NOMO-1 treated with dmso at 0.1 percent for 144 hours (cell line): Measurements from ENCODE around the gene ZNF385B.
"Not testable (repeated sequence)": the region's sequence is repeated elsewhere in the genome, so short reads cannot be mapped to it uniquely, and the experiment has no call there.

Experiments
- DNase-seq: peaks from one replicate; lab custom pipeline; 2025; ENCODE audit not compliant: unreplicated experiment; lab: John Stamatoyannopoulos, UW

The ZNF385B gene

GRCh38 chr2:179802051-179802882, 59.1 kb downstream of the ZNF385B start:
- no peak for DNase-seq

- DNase-seq, result no peak
Measured at GRCh38 chr2:179800776-179801175, 60.6 kb downstream of the ZNF385B start.

DNA sequence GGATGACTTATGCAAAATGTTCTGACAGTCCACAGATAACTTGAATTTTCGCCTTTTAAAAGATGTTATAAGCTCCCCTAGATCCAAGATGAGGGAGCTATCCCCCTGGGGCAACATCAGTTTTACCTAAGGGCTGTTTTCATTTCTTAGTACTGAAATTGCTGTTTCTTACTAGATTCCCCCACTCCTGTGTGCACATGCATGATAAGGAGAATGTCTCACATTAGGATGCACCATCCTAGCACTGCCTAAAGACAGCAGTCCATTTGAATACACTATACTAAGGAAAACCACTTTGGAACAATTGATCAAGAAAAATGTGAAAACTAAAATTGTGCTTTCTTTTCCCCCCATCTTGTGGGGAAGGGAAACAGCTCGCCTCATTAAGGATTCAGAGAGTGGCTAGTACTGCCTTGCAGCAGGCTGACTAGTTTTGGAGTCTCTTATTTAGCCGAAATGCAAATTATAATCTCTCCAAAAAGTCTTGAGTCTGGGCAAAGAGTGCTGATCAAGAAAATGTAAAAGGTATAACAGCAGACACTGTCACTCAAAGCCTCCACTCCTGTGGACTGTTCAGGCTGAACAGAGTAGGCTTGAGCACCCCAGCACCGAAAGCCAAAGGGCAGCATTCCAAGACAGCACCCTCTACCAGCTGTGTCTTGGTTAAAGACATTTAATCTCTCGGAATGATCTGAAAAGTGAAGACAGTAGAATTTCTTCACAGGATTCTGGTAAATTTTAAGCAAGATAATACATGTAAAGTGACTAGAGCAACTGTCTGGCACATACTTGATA, 65.0 kb downstream of the ZNF385B start:
- no peak for DNase-seq

DNA sequence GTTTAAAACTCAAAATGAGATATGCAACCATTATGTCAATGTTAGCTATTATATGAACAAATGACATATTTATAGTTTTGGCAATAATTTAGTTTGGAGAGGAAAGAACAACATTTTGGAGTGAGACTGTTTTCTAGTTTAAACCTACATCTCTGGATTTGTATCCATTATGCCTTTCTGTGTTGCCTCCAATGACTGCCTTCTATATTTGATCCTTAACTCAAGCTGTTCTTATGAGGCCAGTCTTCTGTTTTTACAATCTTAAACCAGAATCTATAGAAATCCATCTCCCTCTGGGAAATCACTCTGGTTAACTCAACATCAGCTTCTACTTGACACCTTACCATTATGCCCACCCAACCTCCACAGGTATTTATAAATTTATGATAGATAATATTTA, 67.5 kb downstream of the ZNF385B start:
- DNase-seq, result no peak

DNA sequence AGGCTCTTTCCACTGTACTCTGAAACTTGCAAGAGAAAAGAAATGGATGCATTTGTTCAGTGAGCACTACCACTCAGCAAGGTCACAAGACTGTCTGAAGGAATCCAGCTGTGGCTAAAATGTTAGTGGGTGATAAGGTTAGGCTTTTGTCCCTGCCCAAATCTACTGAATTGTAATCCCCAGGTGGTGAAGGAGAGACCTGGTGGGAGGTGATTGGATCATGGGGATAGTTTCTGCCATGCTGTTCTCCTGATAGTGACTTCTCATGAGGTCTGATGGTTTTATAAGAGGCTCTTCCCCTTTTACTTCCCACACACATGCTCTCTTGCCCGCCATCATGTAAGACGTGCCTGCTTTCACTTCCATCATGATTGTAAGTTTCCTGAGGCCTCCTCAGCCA, 68.2 kb downstream of the ZNF385B start:
- no peak for DNase-seq

DNA sequence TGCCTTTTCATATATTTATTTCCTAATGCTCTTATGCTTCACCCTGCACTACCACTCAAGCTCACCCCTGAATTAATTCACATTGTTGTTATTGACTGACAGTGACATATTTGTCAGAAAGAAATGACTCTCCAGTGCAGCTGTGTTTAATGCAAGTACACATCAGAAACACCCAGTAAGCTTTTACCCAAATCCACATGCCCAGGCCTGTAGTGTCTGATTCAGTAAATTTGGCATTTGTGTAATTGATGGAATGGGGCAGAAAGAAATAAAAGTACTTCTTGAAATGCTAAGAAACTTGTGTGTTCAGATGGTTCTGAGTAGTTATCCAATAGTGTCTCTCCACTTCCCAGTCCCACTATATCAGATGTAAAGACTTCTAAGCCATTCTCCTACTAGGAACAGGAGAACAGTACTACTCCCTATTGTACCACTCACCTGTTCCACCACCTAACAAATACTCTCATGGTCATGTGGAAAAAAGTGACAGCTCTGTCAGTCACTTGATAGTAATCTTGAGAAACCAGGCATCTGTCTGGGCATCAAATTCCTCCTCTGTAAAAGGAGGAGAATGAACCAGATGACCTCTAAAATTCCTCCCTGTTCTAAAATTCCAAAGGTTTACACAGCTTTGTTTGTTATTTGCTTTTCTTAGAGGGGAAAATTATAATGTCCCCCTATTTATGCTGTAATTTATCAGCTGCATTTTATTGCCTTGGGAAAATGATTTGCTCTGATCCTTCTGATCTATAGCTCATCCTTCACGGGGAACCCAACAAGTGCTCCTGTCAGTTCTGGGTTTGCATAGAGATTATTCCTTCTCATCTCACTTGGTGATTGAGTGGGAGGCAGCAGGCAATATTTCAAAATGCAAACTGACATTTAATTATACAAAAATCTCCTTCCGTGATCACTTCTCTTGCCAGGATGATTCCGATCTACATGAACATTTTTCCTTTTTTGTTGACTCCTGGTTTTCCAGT, 70.9 kb downstream of the ZNF385B start:
- no peak for DNase-seq

DNA sequence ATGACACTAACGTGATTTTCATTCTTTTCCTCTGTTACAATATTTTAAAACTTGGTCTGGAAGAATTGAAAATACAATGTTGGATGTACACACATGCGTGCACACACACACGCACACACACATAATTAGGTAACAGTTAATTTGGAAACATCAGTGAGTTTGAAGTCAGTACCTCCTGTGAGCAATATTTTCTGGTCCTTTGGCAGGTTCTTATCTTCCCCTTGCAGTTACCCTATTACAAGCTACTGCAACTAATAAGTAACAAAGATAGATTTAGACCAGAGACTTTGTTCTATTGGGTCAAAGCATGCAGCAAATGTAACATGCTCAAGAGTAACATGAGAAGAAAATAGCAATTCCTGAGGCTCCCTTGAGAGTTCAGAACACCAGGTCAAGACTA, 73.3 kb downstream of the ZNF385B start:
- no peak for DNase-seq

DNA sequence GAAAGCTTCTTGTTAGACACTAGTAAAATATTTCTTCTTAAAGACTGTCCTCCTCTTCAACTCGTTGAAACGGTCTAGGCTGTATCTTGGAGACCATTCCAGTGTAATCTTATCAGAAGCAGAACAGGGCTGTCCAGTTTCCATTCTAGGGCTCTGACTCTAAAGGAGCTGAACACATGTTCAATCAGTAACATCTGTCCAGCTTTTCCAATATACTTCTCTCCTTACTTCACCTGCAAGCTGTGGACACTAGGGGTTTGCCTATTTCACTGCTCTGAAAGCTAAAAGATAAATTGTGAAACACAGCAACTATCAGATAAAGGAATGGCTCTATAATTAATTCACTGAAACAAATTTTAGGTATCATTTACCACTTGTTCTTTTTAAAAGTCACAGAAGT, 73.8 kb downstream of the ZNF385B start:
- no peak for DNase-seq

GRCh38 chr2:179785902-179786301, 75.5 kb downstream of the ZNF385B start:
- no peak for DNase-seq

DNA sequence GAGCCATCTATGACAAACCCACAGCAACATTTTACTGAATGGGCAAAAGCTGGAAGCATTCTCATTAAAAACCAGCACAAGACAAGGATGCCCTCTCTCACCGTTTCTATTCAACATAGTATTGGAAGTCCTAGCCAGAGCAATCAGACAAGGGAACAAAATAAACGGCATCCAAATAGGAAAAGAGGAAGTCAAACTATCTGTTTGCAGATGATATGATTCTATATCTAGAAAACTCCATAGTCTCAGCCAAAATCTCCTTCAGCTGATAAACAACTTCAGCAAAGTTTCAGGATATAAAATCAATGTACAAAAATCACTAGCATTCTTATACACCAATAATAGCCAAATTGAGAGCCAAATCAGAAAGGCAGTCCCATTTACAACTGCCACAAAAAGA, 79.1 kb downstream of the ZNF385B start:
- DNase-seq, result not testable (repeated sequence)

DNA sequence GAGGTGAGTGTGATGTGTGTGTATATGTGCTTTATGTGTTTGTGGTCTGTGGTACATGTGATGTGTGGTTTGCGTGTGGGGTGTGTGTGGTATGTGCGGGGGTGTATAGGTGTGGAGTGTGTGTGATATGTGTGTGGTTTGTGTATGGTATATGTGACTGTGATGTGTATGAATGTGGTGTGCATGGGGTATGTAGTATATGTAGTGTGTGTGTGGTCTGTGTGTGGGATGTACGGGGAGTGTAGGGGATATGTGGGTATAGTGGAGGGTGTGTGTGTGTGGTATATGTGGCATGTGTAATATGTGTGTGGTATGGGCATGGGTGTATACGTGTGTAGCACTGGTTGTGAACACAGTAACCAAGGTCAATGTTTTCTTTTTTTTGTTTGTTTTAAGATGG, 87.4 kb downstream of the ZNF385B start:
- DNase-seq, result no peak

- DNase-seq, result no peak
Measured at GRCh38 chr2:179772346-179772745, 89.1 kb downstream of the ZNF385B start.

DNA sequence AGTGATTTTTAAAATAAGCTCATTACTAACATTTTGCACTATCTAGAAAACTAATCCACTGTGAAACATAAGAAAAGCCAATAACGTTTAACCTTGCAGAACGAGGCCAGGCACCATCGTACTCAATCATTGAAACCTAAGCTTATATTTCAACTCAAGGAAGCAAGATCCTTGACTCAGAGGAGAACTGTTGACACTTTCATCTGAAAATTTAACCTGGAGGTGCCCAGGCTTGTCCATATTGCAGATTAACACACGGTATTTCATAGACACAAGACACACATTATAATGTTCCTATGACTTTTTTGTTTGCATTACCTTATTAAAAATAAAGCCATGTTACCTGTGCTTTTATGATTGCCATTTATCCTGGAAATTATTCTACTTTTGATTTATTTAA, 89.6 kb downstream of the ZNF385B start:
- no peak for DNase-seq

- DNase-seq, result no peak
Measured at GRCh38 chr2:179770029-179770428, 91.4 kb downstream of the ZNF385B start.

GRCh38 chr2:179769323-179769722, 92.1 kb downstream of the ZNF385B start:
- no peak for DNase-seq

DNA sequence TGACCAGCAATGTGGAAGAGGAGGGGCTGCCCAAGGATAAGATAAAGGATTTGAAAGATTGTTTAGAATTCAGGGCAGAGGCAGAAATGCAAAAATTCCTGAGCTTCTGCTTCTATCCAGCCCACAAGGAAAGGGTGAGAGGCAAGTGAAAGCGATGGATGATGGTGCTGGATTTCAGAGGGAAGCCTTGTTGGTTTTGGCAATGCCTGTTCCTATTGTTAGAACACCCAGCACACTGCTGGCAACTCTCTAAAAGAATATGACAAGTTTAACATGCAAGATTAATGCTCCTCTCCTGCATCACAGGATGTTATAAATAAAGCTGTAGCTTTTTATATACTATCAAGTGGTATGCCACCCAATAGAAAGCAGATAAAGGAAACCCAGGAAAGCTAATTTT, 92.6 kb downstream of the ZNF385B start:
- no peak for DNase-seq

GRCh38 chr2:179765666-179766065, 95.7 kb downstream of the ZNF385B start:
- no peak for DNase-seq

DNA sequence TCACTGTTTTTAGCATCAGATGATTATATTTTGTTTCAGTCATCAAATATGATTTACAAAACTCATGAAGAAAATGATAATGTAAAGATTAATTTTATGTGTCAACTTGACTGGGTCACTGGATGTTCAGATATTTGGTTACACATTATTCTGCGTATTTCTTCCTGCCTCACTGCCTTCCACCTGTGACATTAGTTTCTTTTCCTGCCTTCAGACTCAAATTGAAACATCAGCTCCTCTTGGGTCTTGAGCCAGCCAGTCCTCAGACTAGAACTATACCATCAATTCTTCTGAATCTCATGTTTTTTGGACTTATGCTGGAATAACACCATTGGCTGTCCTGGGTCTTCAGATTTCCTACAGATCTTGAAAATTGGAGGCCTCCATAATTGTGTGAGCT, 96.7 kb downstream of the ZNF385B start:
- DNase-seq, result no peak

DNA sequence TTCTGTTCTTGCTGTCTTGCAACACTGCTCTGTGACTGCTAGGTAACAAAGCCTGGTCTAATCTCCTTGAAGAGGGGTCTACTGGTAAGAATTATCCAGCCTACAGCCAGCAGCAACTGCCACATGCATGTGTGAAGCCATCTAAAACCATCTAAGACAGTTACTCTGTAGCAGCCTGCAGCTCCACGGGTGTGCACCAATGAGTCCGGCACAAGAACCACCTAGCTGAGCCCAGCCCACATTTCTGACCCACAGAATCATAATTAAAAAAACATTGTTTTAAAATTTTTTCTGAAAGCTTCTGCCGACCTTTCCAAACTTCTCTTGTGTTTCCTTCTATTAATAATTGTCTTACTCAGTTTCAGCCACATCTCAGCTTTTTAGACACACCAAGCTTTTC, 102.8 kb downstream of the ZNF385B start:
- DNase-seq, result no peak

DNA sequence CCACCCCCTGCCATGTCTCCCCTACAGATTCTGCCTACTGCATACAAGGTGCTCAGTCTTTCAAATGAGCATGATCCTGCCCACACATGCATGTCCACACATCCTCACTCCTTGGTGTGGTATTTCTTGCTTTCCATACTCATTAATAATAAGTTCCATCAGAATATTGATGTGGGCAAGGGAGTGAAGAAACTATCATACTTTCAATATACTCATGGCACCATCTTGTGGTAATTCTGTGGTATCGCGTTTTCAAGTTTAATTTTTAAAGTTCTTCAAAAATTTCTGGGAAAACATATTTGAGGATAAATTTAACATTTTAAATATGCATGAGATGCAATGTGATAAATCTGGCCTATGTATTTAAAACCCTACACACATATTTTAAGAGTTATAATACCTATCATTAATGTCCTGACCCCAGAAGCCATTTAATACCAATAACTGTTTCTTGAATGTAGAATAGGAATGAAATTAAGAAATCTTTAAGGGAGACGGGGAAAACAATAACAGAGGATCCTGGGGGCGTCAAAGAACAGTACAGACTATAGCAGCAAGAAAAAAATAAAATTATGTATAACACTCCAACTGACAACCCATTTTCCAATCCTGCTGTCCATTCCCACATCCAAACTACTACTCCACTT, 110.1 kb downstream of the ZNF385B start:
- DNase-seq, result no peak

DNA sequence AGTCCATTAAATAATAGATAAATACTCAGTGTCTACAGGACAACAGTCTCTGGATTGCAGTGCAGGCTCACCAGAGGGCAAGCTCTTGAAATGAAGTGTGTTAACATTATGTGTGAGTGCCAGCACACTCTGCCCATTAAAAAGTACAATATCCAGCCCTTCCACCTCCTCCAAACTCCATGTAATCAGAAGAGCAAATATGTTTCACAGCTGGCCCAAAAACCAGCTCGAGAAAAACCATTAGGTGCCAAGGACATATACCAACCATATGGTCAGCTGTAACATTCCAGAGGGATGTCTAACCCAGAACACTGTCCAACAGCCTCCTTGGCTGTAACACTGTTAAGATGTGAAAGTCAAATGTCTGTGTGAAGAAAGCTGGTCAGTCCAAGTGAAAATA, 112.2 kb downstream of the ZNF385B start:
- DNase-seq, result no peak
